ENCODE measurements around the gene NOC4L. TPM values are rescaled to one million over a fixed set of nuclear protein-coding genes. Genes with fewer than 3 reads are reported as not detected.

The NOC4L gene
- total and polyA plus RNA-seq, 2 experiments from 2014 or later: 42.4 to 54.7 TPM

DNA sequence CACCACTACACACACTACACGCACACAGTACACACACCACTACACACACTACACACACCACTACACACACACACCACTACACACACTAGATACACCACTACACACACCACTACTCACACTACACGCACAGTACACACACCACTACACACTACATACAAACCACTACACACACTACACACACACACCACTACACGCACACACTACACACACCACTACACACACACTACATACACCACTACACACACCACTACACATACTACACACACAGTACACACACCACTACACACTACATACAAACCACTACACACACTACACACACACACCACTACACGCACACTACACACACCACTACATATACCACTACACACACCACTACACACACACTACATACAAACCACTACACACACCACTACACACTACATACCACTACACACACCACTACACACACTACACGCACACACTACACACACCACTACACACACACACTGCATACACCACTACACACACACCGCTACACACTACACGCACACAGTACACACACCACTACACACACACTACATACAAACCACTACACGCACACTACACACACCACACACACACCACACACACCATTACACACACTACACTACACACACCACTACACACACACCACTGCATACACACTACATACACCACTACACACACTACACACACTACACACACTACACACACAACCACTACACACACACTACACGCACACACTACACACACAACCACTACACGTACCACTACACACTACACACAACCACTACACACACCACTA is 11.7 kb downstream of the NOC4L start:
- DNase-seq (ENCODE audit: low spot score) (no peak), ATAC-seq (no peak)
- no peak overlapping the region for H3K27ac Mint-ChIP-seq
- H3K4me3 ChIP-seq: no peak overlapping the region
- no peak overlapping the region for H3K4me2 ChIP-seq
- H3K36me3 Mint-ChIP-seq (ENCODE audit: low read depth): peaks cover 3% of the 10 kb centered on the region
- no peaks in the 10 kb centered on the region for H3K4me1 Mint-ChIP-seq
- no peak overlapping the region for H2AFZ ChIP-seq
- TF ChIP-seq STAT1 (IDR thresholded peaks at IDR 0.05; ENCODE audit: unreplicated experiment) (no peak), NANOG (IDR thresholded peaks at IDR 0.05; ENCODE audit: borderline replicate concordance) (no peak), ZNF331 (CRISPR knock-in tag; IDR thresholded peaks at IDR 0.05; ENCODE audit: low read depth) (no peak), ETS1 (IDR thresholded peaks at IDR 0.05) (no peak), JUNB (IDR thresholded peaks at IDR 0.05; ENCODE audit: unreplicated experiment) (no peak), EZH2 (IDR thresholded peaks at IDR 0.05; ENCODE audit: low read depth, unreplicated experiment) (no peak), ZNF114 (CRISPR knock-in tag; IDR thresholded peaks at IDR 0.05) (no peak), EZH2phosphoT487 (IDR thresholded peaks at IDR 0.05; ENCODE audit: unreplicated experiment) (no peak), POLR2AphosphoS5 (IDR thresholded peaks at IDR 0.05; ENCODE audit: low read depth) (no peak), CREB1 (CRISPR knock-in tag; IDR thresholded peaks at IDR 0.05; ENCODE audit: low read depth) (no peak)
- TF ChIP-seq, protein P1, sequence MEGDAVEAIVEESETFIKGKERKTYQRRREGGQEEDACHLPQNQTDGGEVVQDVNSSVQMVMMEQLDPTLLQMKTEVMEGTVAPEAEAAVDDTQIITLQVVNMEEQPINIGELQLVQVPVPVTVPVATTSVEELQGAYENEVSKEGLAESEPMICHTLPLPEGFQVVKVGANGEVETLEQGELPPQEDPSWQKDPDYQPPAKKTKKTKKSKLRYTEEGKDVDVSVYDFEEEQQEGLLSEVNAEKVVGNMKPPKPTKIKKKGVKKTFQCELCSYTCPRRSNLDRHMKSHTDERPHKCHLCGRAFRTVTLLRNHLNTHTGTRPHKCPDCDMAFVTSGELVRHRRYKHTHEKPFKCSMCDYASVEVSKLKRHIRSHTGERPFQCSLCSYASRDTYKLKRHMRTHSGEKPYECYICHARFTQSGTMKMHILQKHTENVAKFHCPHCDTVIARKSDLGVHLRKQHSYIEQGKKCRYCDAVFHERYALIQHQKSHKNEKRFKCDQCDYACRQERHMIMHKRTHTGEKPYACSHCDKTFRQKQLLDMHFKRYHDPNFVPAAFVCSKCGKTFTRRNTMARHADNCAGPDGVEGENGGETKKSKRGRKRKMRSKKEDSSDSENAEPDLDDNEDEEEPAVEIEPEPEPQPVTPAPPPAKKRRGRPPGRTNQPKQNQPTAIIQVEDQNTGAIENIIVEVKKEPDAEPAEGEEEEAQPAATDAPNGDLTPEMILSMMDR (conservative IDR thresholded peaks at IDR 0.05; ENCODE audit: low read depth in 2 of 2): no peak
- TF ChIP-seq, protein P2, sequence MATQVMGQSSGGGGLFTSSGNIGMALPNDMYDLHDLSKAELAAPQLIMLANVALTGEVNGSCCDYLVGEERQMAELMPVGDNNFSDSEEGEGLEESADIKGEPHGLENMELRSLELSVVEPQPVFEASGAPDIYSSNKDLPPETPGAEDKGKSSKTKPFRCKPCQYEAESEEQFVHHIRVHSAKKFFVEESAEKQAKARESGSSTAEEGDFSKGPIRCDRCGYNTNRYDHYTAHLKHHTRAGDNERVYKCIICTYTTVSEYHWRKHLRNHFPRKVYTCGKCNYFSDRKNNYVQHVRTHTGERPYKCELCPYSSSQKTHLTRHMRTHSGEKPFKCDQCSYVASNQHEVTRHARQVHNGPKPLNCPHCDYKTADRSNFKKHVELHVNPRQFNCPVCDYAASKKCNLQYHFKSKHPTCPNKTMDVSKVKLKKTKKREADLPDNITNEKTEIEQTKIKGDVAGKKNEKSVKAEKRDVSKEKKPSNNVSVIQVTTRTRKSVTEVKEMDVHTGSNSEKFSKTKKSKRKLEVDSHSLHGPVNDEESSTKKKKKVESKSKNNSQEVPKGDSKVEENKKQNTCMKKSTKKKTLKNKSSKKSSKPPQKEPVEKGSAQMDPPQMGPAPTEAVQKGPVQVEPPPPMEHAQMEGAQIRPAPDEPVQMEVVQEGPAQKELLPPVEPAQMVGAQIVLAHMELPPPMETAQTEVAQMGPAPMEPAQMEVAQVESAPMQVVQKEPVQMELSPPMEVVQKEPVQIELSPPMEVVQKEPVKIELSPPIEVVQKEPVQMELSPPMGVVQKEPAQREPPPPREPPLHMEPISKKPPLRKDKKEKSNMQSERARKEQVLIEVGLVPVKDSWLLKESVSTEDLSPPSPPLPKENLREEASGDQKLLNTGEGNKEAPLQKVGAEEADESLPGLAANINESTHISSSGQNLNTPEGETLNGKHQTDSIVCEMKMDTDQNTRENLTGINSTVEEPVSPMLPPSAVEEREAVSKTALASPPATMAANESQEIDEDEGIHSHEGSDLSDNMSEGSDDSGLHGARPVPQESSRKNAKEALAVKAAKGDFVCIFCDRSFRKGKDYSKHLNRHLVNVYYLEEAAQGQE (IDR thresholded peaks at IDR 0.05; ENCODE audit: unreplicated experiment): no peak
- TF ChIP-seq, protein P3, sequence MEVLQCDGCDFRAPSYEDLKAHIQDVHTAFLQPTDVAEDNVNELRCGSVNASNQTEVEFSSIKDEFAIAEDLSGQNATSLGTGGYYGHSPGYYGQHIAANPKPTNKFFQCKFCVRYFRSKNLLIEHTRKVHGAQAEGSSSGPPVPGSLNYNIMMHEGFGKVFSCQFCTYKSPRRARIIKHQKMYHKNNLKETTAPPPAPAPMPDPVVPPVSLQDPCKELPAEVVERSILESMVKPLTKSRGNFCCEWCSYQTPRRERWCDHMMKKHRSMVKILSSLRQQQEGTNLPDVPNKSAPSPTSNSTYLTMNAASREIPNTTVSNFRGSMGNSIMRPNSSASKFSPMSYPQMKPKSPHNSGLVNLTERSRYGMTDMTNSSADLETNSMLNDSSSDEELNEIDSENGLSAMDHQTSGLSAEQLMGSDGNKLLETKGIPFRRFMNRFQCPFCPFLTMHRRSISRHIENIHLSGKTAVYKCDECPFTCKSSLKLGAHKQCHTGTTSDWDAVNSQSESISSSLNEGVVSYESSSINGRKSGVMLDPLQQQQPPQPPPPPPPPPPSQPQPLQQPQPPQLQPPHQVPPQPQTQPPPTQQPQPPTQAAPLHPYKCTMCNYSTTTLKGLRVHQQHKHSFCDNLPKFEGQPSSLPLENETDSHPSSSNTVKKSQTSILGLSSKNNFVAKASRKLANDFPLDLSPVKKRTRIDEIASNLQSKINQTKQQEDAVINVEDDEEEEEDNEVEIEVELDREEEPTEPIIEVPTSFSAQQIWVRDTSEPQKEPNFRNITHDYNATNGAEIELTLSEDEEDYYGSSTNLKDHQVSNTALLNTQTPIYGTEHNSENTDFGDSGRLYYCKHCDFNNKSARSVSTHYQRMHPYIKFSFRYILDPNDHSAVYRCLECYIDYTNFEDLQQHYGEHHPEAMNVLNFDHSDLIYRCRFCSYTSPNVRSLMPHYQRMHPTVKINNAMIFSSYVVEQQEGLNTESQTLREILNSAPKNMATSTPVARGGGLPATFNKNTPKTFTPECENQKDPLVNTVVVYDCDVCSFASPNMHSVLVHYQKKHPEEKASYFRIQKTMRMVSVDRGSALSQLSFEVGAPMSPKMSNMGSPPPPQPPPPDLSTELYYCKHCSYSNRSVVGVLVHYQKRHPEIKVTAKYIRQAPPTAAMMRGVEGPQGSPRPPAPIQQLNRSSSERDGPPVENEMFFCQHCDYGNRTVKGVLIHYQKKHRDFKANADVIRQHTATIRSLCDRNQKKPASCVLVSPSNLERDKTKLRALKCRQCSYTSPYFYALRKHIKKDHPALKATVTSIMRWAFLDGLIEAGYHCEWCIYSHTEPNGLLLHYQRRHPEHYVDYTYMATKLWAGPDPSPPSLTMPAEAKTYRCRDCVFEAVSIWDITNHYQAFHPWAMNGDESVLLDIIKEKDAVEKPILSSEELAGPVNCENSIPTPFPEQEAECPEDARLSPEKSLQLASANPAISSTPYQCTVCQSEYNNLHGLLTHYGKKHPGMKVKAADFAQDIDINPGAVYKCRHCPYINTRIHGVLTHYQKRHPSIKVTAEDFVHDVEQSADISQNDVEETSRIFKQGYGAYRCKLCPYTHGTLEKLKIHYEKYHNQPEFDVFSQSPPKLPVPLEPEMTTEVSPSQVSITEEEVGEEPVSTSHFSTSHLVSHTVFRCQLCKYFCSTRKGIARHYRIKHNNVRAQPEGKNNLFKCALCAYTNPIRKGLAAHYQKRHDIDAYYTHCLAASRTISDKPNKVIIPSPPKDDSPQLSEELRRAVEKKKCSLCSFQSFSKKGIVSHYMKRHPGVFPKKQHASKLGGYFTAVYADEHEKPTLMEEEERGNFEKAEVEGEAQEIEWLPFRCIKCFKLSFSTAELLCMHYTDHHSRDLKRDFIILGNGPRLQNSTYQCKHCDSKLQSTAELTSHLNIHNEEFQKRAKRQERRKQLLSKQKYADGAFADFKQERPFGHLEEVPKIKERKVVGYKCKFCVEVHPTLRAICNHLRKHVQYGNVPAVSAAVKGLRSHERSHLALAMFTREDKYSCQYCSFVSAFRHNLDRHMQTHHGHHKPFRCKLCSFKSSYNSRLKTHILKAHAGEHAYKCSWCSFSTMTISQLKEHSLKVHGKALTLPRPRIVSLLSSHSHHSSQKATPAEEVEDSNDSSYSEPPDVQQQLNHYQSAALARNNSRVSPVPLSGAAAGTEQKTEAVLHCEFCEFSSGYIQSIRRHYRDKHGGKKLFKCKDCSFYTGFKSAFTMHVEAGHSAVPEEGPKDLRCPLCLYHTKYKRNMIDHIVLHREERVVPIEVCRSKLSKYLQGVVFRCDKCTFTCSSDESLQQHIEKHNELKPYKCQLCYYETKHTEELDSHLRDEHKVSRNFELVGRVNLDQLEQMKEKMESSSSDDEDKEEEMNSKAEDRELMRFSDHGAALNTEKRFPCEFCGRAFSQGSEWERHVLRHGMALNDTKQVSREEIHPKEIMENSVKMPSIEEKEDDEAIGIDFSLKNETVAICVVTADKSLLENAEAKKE (CRISPR knock-in tag; IDR thresholded peaks at IDR 0.05): no peak
- no peaks in the 10 kb centered on the region for H3K79me2 ChIP-seq (replicated peaks; ENCODE audit: insufficient read depth)
- H3K27ac ChIP-seq (ENCODE audit: low read depth): no peak overlapping the region
- no peaks in the 10 kb centered on the region for H3K27me3 ChIP-seq (ENCODE audit: insufficient read depth)
- H4K20me1 ChIP-seq (replicated peaks; ENCODE audit: insufficient read depth): no peaks in the 10 kb centered on the region
- H3K27me3 Mint-ChIP-seq (ENCODE audit: insufficient read depth, low read depth, poor library complexity): peaks cover 10% of the 10 kb centered on the region
- no peaks in the 10 kb centered on the region for H3K36me3 ChIP-seq (ENCODE audit: insufficient read depth)
- peaks cover 24% of the 10 kb centered on the region for H3F3A ChIP-seq (replicated peaks; ENCODE audit: low read depth)
- no peak overlapping the region for H3K4me3 Mint-ChIP-seq
- no peaks in the 10 kb centered on the region for H3K9me3 Mint-ChIP-seq
- H3K4me1 ChIP-seq (ENCODE audit: insufficient read depth): no peaks in the 10 kb centered on the region
- H3K9me2 ChIP-seq (ENCODE audit: insufficient read depth): no peaks in the 10 kb centered on the region

Data from GM23338 (cell line).